GM21423 (cell line): ENCODE measurements around the gene BLTP1.
"Not testable (repeated sequence)": the region's sequence is repeated elsewhere in the genome, so short reads cannot be mapped to it uniquely, and the experiment has no call there.

Source experiments
- ATAC-seq: cut with Tn5 transposase; IDR thresholded peaks from one replicate; pipeline ENCODE4 v1.9.1; 2021; ENCODE audit warnings: mild to moderate bottlenecking, moderate library complexity; ENCODE audit not compliant: unreplicated experiment

Gene BLTP1, protein sequence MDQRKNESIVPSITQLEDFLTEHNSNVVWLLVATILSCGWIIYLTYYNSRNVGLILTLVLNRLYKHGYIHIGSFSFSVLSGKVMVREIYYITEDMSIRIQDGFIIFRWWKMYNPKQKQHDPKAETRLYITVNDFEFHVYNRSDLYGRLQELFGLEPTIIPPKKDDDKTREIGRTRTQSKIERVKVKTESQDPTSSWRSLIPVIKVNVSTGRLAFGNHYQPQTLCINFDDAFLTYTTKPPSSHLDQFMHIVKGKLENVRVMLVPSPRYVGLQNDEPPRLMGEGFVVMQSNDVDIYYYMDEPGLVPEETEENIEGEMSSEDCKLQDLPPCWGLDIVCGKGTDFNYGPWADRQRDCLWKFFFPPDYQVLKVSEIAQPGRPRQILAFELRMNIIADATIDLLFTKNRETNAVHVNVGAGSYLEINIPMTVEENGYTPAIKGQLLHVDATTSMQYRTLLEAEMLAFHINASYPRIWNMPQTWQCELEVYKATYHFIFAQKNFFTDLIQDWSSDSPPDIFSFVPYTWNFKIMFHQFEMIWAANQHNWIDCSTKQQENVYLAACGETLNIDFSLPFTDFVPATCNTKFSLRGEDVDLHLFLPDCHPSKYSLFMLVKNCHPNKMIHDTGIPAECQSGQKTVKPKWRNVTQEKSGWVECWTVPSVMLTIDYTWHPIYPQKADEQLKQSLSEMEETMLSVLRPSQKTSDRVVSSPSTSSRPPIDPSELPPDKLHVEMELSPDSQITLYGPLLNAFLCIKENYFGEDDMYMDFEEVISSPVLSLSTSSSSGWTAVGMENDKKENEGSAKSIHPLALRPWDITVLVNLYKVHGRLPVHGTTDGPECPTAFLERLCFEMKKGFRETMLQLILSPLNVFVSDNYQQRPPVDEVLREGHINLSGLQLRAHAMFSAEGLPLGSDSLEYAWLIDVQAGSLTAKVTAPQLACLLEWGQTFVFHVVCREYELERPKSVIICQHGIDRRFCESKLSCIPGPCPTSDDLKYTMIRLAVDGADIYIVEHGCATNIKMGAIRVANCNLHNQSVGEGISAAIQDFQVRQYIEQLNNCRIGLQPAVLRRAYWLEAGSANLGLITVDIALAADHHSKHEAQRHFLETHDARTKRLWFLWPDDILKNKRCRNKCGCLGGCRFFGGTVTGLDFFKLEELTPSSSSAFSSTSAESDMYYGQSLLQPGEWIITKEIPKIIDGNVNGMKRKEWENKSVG (N-terminal part only)

DNA sequence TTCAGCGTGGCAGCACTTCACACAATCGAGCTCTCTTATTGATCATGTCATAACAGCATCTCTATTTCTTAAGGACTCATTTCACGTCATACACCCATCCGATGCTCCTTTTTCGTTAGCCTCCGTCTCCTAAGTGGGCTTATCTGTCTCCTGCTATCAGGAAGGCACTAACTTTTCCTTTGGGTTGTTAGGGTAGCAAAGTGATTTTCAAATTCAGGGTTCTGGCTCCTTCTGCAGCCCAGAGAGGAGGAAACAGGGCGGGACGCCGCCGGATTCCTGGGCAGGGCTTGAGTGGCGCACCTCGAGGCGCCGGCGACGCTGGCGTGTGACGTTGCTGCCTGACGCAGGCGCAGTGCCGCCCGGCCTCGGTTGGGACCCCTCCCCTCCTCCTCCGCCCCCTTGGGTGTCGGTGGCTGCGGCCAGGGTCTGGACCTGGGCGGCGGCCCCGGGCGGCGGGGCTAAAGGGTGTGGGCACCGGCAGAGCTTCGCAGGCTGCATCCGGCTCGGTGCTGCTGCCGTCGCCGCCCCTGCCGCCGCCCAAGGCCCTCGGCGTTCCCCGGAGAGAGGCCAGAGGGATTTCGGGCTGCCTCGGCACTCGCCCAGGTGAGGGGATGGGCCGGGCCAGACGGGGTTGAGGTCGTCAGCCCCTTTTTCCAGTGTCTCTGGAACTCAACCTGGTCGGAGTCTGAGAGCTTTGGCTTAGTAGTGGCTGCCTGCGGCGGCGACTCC lies at the start of gene BLTP1:
Gene BLTP1 (plus strand): TSS at position 350 of the 729 bp plus-strand sequence. CDS start 18,317 bp downstream, outside the sequence.
- ATAC-seq = peak; percentile 96

DNA sequence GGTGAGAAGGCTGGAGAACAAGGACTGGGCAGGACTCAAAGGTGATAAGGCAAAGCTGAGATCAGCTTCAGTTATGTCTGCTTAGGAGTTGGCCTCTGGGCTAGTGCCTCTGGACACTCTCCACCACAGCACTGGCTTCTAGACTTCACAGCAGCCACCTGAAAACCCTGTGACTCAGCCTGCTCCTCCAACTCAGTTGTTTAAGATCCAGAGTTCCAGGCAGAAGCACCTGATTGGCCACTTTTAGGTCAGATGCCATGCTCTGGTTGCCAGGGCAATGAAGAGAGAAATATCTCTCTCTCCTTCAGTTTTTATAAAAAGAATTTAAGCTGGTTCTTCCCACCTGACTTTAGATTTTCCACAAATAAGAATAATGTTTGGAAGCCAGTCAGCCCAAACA lies 47.9 kb upstream of the BLTP1 start:
- ATAC-seq = no peak

DNA sequence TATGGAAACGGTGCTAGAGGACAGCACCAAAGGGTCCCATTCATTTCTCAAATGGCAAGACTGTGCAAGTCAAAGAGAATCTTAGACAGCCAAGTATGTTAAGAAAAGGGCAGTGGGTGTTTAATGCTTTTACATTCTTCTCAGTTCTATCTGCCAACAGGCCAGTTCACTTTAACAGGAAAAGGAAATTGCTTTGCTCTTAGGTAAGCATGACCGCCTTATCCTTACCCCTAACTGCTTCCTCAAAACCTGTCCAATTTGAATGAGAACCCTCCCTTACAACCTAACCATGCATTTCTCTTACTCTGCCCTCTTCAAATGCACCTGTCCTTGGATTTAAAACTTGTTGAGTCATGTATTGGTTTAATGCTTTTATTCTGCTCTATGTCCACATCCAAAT lies 44.5 kb upstream of the BLTP1 start:
- ATAC-seq = no peak

DNA sequence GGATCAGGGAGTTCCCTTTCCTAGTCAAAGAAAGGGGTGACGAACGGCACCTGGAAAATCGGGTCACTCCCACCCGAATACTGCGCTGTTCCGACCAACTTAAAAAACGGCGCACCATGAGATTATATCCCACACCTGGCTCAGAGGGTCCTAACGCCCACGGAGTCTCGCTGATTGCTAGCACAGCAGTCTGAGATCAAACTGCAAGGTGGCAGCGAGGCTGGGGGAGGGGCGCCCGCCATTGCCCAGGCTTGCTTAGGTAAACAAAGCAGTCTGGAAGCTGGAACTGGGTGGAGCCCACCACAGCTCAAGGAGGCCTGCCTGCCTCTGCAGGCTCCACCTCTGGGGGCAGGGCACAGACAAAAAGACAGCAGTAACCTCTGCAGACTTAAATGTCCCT lies 41.8 kb upstream of the BLTP1 start:
- ATAC-seq = not testable (repeated sequence)

DNA sequence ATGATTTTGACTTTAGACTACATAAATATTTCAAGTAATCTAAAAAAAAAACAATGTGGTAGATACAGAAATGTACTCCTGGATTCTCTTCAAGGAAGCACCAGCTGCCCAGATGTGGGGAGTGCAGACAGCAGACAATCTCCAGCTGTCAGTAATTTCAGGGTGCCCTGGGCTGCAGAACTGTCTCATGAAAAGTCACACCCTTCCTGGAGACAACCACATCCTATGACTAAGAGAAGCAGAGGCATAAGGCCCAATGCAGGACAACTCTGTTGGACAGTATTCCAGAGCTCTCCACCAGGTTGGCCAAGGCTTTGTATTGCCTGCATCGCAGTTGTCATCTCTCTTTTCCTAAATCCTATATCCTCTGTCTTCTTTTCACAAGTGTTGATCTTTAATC lies 34.4 kb upstream of the BLTP1 start:
- ATAC-seq = no peak

DNA sequence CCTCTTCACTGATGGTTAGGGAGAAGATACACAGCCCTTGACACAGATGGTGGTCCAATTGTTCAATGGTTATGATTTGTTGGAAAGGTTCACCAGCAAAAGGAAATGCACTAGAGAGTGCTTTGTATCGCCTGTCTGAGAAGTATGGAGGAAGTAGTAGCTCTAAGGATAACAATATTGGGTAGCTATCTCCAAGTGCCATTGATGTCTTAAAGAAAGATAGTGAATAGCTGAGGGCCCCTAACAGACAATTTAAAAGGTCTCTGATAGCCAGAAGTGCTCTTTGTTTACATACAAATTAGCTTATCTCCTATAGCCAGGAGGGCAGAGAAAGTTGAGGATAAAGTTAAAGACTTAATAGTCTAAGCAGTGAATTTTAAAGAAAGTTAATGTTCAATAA lies 33.9 kb upstream of the BLTP1 start:
- ATAC-seq = no peak

DNA sequence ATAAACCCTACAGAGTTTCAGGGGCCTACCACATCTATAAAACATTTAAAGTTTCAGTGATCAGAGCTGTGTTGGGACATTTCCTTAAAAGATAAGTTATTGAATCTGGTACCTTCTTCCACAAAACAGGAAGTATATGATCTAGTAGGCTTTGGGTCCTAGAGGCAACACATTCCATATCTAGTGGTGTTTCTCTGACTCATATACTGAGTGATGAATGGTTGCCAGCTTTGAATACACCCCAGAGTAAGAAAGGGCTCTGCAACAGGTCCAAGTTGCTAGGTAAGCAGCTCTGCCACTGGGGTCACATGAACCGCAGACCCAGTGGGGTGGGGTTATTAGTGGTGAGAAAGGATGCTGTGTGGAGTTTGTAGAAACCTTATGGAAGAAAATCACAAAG lies 32.4 kb upstream of the BLTP1 start:
- ATAC-seq = no peak

DNA sequence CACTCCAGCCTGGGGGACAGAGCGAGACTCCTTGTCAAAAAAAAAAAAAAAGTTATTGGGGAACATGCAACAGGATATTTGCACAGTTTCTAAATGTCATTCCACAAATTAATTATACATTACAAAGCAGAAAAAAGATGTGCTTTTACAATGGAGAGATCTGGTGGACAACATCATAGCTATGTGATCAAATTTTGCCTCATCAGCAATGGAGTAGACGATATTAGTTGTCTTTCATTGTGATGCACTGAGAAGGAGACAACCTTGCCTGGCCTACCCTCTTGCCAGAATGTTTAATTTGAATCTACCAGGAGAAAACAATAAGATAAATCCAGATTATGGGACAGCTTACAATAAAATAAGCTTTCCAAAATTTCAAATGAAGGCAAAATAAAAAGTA lies 30.5 kb upstream of the BLTP1 start:
- no peak for ATAC-seq

DNA sequence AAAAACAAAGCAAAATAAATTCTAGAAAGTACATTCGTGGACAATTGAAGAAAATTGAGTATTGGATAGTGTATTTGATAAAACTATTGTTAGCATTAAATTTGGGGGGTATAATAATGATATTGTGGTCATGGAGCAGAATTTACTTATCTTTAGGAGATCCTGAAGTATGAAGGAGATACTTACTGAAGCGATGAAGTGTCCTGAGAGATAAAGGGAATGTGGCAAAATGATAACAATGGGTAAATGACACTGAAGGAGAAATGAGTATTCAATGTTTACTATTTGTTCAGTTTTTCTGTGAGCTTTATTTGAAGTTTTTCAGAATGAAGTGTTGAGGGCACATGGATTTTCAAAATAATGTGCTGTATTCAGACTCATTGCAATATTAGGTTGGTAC lies 30.0 kb upstream of the BLTP1 start:
- ATAC-seq = no peak

DNA sequence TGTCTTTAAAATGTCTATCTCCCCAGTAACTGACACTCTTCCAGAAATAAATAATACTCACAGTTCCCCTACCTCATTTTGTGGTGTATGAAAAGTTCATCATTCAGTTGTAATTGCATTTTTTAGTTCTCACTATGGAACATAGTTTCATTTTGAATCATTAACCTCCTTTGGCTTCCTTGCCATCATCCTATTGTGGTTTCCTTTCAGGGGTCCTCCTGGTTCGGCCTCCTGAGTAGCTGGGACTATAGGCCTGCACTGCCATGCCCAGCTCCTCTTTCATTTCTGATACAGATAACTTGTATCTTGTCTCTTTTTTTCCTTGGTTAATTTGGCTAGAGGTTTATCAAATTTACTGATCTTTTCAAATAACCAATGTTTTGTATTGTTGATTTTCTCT lies 23.1 kb upstream of the BLTP1 start:
- no peak for ATAC-seq

DNA sequence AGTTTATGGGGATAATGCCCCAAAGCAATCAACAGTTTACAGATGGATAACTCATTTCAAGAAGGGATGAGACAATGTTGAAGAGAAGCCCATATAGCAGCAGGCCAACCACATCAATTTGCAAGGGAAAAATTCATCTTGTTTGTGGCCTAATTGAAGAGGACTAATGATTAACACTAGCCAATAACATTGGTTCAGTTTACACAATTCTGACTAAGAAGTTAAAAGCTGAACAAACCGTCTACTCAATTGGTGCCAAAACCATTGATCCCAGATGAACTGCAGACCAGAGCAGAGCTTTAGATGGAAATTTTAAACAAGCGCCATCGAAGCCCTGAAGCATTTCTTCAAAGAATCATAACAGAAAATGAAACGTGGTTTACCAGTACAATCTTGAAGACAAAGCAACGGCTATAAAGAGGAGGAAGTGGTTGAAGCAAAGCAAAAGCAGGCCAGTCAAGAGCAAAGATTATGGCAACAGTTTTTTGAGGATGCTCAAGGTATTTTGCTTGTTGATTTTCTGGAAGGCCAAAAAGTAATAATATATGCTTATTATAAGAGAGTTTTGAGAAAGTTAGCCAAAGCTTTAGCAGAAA lies 20.5 kb upstream of the BLTP1 start:
- peak; percentile 82 for ATAC-seq

DNA sequence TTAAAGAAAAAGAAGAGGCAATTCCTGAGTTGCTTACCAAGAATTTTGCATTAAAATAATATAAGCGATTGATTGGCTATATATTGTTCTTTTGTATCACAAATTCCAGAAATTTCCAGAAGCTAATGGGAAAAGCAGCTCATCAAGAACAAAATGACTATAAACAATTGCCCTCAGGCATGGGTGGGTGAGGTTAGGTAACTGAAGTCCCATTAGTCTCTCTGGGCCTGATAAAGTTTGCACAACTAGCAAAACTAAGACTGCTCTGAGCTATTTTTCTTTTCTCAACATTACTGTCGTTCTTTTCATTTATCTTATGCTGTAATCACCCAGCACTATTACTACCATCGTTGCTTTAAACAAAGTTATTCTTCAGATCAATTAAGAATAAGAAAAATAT lies 19.2 kb upstream of the BLTP1 start:
- ATAC-seq = no peak

DNA sequence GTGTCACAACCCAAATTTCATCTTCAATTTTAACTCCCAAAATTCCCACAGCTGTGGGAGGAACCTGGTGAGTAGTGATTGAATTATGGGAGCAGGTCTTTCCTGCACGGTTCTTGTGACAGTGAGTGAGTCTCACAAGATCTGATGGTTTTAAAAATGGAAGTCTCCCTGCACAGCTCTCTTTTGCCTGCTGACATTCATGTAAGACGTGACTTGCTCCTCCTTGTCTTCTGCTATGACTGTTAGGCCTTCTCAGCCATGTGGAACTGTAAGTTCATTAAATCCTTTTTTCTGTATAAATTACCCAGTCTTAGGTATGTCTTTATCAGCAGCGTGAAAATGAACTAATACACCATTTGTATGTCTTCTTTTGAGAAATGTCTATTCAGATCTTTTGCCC lies 13.0 kb upstream of the BLTP1 start:
- no peak for ATAC-seq

DNA sequence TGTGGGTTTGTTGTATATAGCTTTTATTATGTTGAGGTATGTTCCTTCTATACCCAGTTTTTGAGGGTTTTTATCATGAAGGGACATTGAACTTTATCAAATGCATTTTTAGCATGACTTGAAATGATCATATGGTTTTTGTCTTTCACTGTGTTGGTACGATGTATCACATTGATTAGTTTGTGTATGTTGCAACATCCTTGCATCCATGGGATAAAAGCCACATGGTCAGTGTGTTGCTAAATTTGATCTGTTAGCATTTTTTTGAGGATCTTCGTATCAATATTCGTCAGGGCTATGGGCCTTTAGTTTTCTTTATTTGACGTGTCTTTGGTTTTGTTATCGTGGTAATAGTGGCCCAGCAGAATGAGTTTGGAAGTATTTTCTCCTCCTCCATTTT lies 11.3 kb upstream of the BLTP1 start:
- no peak for ATAC-seq

DNA sequence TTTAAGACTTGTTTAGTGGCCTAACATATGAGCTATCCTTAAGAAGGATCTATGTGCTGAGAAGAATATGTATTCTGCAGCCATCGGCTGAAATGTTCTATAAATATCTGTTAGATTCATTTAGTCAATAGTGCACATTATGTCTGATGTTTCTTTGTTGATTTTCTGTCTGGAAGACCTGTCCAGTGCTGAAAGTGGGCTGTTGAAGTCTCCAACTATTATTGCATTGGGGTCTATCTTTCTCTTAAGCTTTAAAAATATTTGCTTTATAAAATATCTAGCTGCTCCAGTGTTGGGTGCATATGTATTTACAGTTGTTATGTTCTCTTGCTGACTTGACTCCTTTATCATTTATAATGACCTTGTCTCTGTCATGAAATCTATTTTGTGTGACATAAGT lies 9.4 kb upstream of the BLTP1 start:
- no peak for ATAC-seq

DNA sequence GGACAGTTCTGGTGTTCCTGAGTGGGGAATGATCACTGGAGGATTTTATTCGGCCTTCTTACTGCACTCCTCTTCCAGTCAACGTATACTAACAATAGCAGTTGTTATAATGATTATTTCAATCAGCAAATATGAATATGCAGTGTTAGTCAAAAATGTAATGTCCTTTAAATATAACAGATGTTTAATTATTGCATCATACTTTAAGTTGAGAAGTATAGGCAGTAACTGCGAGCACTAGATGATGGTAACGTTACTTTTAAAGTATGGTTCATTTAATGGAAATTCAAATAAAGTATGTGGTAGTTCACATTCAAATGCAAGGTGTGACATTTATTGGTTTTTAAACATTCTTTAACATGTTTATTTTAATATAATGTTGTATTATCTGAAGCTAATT lies 5.5 kb upstream of the BLTP1 start:
- ATAC-seq = no peak

DNA sequence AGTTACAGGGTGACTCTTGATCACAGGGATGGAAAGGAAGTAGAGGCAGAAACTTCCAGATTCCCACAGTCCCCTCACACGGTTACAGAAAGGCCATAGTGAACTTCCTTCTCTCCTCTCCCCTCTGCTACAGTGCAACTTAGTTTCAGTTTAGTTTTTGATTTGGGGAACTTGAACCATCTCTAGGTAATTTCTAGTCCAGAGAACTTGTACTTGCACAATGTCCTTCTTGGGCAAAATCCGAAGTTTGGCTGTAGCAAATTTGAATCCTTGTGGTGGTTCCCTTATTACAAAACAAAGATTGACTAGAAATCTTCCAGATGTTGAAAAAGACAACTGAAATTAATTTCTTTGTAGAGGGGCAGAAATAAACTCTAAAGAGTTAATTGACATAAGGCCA lies 1.2 kb upstream of the BLTP1 start:
- no peak for ATAC-seq

DNA sequence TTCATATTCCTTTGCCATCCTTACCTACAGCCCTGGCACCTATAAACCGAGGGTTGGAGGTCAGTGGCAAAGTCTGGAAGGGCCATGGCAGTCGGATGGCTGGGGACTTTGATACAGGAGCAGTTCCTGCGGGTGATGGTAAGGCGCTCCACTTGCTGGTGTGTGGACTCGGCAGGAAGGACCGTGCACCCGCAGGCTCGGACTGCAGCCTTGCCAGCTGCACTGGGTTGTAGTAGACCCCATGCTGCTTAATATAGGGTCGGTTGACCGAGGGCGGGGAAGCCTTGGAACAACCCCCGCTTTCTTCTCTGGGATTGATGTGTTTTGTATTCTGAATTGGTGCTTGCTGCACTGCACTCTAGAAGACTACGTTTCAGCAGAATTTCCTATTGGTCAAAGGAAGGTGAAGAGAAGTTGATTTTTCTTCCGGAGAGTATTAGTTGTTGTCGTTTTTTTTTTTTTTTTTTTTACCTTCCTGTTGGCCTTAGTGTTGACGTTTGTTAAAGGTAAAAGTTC lies 638 bp downstream of the BLTP1 start:
- ATAC-seq = peak; percentile 41

DNA sequence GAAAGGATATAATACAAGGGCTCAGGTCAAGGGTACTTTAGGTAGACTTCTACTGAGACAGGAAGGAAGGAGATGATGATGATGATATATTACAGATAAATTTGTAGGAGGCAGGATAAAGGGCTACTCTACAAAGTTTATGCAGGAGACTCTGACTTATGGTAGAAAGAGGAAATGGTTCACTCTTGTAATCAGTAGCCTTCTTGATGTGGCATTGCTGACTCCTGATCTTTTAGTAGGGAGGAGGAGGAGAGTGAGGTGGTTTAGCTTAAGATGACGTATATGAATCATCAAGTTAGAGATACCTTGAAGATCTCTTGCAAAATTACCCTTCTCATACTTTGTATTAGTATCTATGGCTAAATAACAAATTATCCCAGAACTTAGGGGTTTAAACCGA lies 4.7 kb downstream of the BLTP1 start:
- ATAC-seq = no peak

DNA sequence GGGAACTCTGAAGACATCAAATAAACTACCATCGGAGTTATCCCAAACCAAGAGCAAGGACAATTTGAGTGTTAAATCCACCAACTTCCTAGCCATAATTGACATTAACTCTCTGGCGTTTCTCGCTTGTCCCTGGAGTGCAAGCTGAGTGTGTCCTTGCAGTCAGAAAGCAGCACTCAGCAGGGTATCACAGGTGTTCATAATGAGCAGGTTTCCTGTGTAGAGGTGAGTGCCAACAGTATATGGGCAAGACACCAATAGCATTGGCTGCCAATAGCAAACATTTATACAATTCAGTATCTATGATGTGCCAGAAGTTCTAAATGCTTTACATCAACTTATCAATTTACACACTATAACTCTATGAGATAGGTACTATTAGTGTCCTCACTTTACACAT lies 11.2 kb downstream of the BLTP1 start:
- ATAC-seq = no peak
